ENCODE data around the gene CLEC4D. TPM values are rescaled to one million over a fixed set of nuclear protein-coding genes. Genes with fewer than 3 reads are reported as not detected.

The CLEC4D gene
- polyA plus RNA-seq, 6 donors from 2014 or later, result 0.51 TPM; not detected in 5

Other genes with a start within 250 kb of the CLEC4D start
- gene CLEC6A, start 57.5 kb upstream of the CLEC4D start, polyA plus RNA-seq (ENCODE audit: low read depth in 6 of 6), result not detected
- under 1 TPM in 2 of 6 donors, not detected in 4; 0.35 to 0.88 TPM for gene CLEC4E, start 27.4 kb downstream of the CLEC4D start, polyA plus RNA-seq (ENCODE audit: low read depth in 6 of 6)
- gene AICDA, start 99.4 kb downstream of the CLEC4D start, polyA plus RNA-seq (ENCODE audit: low read depth in 6 of 6), result under 1 TPM in 3 of 6 donors, not detected in 3; 0.34 to 0.79 (median 0.52) TPM
- gene MFAP5, start 149.3 kb downstream of the CLEC4D start, polyA plus RNA-seq (ENCODE audit: low read depth in 6 of 6), result not detected
- gene RIMKLB, start 184.5 kb downstream of the CLEC4D start, polyA plus RNA-seq (ENCODE audit: low read depth in 6 of 6), result 10 to 100 TPM in 1 of 6 donors, 1 to 10 TPM in 5; 6.8 to 13.2 (median 8.1) TPM

Measured in naive B cell (primary cell).